Middle frontal gyrus (tissue), 1 donor: ENCODE results near the gene TFDP1.

Experiments used
- DNase-seq: peaks from one replicate; pipeline ENCODE4 v3.0.0-alpha.2; 2015; ENCODE audit warnings: low spot score; ENCODE audit errors: extremely low spot score

Gene TFDP1

DNA sequence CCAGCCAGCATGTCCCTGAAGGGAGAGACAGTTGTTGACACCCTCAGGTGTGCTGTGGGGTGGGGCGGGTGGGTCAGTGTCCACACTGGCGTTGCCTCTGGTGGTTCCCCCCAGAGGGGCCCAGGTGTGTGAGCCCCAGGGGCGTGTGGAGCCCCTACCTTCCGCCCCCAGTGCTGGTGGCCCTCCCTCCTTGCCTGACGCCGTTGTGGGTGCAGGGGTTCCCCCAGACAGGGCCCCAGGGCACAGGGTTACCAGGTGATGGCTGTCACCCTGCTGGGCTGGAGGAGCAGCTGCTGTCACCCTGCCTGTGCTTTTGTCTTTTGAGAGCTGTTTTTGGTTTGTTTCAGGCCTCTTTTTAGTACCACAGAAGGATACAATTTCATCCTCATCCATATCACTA lies 46.3 kb downstream of the TFDP1 start:
- DNase-seq = no peak

- DNase-seq = no peak
Observed at GRCh38 chr13:113631341-113632095, 47.0 kb downstream of the TFDP1 start.

DNA sequence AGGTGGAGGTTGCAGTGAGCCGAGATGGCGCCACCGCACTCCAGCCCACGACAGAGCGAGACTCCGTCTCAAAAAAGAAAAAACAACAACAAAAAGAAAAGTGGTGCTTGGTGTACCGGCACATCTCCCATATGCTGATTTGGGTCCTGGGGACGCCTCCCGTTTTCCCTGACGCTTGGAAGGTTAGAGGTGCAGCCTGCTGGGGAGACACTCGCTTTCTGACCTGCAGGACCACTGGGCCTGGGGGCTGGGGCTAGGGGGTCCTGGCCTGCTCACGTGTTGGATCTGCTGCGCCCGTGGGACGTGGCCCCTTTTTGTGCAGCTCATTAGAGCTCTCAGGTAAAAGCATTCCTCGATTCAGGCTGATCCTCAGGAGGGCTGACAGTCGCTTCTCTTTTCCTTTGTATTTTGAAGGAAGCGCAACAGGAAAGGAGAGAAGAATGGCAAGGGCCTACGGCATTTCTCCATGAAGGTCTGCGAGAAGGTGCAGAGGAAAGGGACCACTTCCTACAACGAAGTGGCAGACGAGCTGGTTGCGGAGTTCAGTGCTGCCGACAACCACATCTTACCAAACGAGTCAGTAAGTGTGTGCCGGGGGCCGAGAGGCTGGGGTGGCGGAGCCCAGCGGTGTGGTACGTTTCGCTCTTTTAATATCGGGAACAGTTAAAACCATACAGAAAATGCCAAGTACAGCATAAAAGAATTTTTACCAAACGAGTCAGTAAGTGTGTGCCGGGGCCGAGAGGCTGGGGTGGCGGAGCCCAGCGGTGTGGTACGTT lies 48.3 kb downstream of the TFDP1 start:
- DNase-seq = no peak

GRCh38 chr13:113633485-113633873 lies 48.9 kb downstream of the TFDP1 start:
- no peak for DNase-seq

DNA sequence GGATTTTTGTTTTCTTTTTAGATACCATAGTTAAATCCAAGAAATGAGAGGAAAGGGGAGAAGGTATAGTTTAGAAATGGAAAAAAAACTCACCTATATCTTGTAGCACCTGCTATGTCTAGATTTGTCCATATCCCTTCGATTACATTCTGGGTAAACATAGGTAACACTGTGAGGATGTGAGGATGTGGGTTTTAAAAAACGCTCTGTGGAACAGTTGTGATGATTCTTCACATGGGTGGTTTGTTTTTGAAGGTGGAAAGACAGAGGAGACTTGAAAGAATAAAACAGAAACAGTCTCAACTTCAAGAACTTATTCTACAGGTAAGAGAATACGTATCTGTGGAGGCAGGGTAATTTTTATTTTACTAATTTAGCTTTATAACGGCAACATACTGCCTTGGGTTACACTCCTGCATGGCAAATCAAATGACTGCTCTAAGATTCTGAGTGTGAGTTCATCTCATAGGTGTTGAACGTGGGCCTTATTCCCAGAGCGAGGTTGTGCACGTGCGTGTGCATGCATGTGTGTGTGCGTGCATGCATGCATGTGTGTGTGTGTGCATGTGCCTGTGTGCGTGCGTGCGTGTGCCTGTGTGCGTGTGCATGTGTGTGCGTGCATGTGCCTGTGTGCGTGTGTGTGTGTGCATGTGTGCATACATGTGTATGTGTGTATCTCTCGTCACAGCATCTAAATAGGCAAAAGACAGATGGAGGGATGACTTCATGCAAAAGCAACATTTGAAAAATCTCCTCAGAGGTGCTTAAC lies 49.9 kb downstream of the TFDP1 start:
- no peak for DNase-seq

GRCh38 chr13:113635048-113635420 lies 50.5 kb downstream of the TFDP1 start:
- DNase-seq = no peak

- DNase-seq = no peak
Observed at GRCh38 chr13:113635709-113636108, 51.2 kb downstream of the TFDP1 start.

DNA sequence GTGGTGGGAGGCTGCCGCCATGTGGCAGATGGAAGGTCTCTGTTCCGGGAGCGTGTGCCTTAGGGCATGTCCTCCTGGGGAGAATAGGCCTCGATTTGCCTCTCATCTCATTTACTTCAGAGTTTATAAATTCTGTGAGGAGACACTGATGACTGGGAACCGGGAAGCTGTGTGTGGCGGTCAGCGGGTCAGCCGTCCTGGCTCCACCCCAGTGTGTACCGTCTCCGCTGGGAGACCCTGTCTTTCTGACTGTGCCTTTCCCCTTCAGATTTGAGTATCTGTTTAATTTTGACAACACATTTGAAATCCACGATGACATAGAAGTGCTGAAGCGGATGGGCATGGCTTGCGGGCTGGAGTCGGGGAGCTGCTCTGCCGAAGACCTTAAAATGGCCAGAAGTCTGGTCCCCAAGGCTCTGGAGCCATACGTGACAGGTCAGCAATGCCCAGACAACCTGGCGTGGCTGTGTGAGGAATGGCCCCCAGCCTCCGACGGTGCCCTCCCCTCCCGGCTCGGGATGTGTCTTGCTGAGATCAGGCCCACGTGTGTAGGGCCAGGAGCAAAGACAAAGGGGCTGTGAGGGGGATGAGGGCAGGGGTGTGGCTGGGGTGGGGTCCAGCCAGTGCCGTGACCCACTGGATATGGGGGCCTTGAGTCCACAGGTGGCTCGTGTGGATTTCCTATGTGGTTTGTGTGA lies 51.9 kb downstream of the TFDP1 start:
- DNase-seq = no peak

DNA sequence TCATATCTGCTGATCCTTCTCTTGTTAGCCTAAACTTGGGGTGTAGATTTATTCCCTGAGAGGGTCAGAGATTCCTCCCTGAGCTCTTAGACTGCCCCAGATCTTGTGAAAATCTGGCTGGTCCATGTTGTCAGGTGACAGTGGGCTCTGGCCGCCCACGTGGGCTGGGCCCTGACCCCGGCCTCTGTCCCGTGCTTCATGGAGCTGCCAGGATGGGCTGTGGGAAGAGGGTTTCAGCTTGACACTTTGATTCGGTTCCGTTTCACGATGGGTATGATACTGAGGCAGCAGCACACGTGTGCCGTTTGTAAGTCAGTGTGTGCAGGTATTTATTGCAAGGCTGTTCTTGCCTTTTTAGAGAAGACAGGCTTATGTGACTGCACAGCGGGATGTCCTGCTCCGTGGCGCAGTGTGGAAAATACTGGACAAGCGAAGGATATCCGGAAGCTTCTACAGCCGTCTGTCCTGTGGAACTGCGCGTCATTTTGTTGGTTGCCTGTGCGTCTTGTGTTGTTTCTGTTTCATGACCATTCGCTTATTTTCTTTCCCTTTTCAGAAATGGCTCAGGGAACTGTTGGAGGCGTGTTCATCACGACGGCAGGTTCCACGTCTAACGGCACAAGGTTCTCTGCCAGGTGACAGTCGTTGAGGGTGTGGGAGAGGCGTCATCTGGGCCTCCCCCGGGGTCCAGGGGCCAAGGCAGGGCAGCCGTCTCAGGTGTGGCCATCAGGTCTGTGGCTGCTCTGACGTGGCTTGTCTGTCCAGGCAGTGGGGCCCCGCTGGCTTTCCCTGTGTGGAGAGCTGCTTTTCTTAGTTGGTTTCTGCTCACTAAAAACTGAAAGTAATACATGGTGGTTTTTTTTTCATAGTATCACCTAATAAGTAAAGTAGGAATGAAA lies 53.0 kb downstream of the TFDP1 start:
- no peak for DNase-seq

GRCh38 chr13:113638173-113638746 lies 53.7 kb downstream of the TFDP1 start:
- no peak for DNase-seq

GRCh38 chr13:113638806-113639205 lies 54.3 kb downstream of the TFDP1 start:
- DNase-seq = no peak

- DNase-seq = no peak
Observed at GRCh38 chr13:113639616-113640262, 55.2 kb downstream of the TFDP1 start.

- DNase-seq = no peak
Observed at GRCh38 chr13:113641426-113641825, 56.9 kb downstream of the TFDP1 start.

- no peak for DNase-seq
Observed at GRCh38 chr13:113642563-113642962, 58.0 kb downstream of the TFDP1 start.

DNA sequence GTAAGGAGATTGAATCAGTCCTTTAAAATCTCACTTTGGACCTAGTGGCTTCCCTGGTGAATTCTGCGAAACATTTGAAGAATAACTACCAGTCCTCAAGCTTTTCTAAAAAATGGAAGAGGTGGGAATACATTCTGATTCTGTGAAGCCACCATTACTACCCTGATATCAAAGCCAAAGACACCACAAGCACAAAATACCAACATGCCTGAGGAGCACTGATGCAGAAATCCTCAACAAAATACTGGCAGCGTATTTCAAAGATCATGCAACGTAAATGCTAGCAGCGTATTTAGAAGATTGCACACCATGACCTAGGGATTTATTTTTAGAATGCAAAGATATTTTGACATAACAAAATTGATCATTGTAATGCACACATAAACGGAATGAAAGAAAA lies 59.0 kb downstream of the TFDP1 start:
- DNase-seq = no peak

DNA sequence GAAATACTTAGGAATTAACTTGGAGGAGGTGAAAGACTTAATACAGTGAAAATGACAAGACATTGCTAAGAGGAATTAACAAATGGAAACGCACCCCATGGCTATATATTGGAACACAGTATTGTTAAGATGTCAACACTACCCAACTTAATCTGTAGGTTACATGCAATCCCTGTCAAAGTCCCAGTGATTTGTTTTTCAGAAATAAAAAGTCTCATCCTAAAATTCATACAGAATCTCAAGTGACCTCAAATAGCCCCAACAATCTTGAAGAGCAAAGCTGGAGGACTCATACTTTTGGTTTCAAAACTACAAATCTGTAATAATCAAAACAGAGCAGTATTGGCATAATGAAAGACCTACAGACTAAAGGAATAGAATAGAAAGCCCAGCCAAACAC lies 60.2 kb downstream of the TFDP1 start:
- DNase-seq = no peak

- DNase-seq = no peak
Observed at GRCh38 chr13:113645329-113645728, 60.8 kb downstream of the TFDP1 start.

- DNase-seq = no peak
Observed at GRCh38 chr13:113646376-113646775, 61.8 kb downstream of the TFDP1 start.

- DNase-seq = no peak
Observed at GRCh38 chr13:113646921-113647340, 62.4 kb downstream of the TFDP1 start.
